Activated CD4-positive, alpha-beta T cell treated with anti-CD3 and anti-CD28 coated beads, Interleukin-2, amount 10 ng/mL, durations not matched to agents 24 days and 14 days (primary cell): ENCODE measurements around the gene CTXN2. TPM values are rescaled to one million over a fixed set of nuclear protein-coding genes. Genes with fewer than 3 reads are reported as not detected.

Experiments
- DNase-seq: peaks from one replicate; pipeline ENCODE4 v3.0.0; 2022
- H3K27ac Mint-ChIP-seq: one replicate; pipeline ENCODE4 v1.8.0; 2022; ENCODE audit warnings: mild to moderate bottlenecking, mixed read lengths
- H3K27me3 Mint-ChIP-seq: one replicate; pipeline ENCODE4 v1.8.0; 2022; ENCODE audit warnings: mixed read lengths
- H3K36me3 Mint-ChIP-seq: one replicate; pipeline ENCODE4 v1.8.0; 2022; ENCODE audit warnings: low read depth, mild to moderate bottlenecking, mixed read lengths
- H3K4me1 Mint-ChIP-seq: one replicate; pipeline ENCODE4 v1.8.0; 2021; ENCODE audit warnings: mixed read lengths
- H3K4me3 Mint-ChIP-seq: one replicate; pipeline ENCODE4 v1.8.0; 2022; ENCODE audit warnings: mild to moderate bottlenecking, moderate library complexity, mixed read lengths
- H3K9me3 Mint-ChIP-seq: one replicate; pipeline ENCODE4 v1.8.0; 2021; ENCODE audit warnings: mixed read lengths
- intact Hi-C: fragments of 100-400 bp; cut with micrococcal nuclease; formaldehyde crosslinking; loops from one replicate; pipeline ENCODE4 v1.15.1; 2023
- total RNA-seq: library from RNA; stranded (reverse); gene quantifications from 2 replicates; pipeline ENCODE4 v1.2.3, GENCODE V29; 2022

The CTXN2 gene
- total RNA-seq, 1 donor from 2014 or later, result 0.07 TPM

DNA sequence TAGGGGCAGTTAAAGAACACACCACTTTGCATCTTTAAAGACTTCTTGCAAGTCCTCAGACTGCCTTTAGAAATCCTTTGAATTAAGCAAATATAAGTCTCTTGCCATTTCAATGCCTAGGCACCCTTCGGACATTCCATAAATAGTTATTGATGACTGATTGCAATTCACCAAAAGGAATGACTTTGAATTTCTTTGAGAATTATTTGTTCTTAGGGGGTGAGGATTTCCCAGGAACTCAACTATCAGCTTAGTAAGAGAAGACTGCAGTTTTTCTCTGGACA, 12.9 kb upstream of the CTXN2 start:
- Mint-ChIP-seq H3K4me3 (peak overlapping the region; percentile 87), H3K27me3 (peaks cover 25% of the 10 kb centered on the region), H3K27ac (no peak overlapping the region), H3K9me3 (peaks cover 9% of the 10 kb centered on the region), H3K36me3 (peaks cover 11% of the 10 kb centered on the region), H3K4me1 (peaks cover 19% of the 10 kb centered on the region)
- DNase-seq, result no peak
- intact Hi-C loops, result loop anchor here (5.0 kb wide), 1 partner anchor 154 kb away; the partner anchor contains the start of gene DUT

DNA sequence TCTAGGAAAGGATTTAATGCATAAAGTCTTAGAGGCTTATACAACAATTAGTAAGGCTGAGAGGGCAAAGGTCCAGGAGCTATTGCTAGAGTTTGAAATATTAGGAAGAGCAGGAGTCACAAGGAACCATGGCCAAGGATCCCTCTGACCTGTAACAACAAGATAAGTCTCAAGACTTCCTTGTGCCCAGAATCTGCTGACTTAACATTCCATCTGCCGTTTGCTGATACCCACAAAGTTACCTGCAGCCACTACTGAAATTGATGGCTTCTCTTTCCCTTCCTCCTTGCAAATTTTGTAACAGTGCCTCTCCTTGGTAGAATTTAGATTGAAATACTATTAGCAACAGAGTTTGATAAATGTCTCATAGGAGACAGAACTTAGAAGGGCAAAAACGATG, 8.7 kb upstream of the CTXN2 start:
- Mint-ChIP-seq H3K4me3 (no peak overlapping the region), H3K4me1 (no peaks in the 10 kb centered on the region), H3K9me3 (no peaks in the 10 kb centered on the region), H3K36me3 (no peaks in the 10 kb centered on the region), H3K27me3 (peaks cover 36% of the 10 kb centered on the region), H3K27ac (no peak overlapping the region)
- no peak for DNase-seq
- intact Hi-C loops, result no loop called here

DNA sequence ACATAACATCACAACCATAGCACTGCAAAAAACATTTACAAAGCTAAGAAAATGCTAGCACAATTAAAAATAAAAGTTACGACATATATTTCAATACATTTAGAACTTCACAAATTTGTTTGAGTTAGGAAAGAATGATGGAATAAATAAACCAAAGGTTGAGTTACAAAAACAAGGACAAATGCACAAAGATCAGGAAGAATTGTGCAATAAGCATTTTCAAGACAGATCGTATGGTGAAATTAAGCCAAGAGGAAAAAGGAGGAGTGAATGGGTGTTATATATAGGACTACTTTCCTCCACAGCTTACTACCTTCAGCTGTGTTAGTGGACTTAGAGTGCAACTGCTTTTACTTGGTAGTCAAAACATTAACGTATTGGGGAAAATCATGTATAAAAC, 5.9 kb upstream of the CTXN2 start:
- intact Hi-C loops, result no loop called here
- DNase-seq, result no peak
- peaks cover 30% of the 10 kb centered on the region for H3K27me3 Mint-ChIP-seq
- no peaks in the 10 kb centered on the region for H3K36me3 Mint-ChIP-seq
- no peak overlapping the region for H3K27ac Mint-ChIP-seq
- H3K9me3 Mint-ChIP-seq, result no peaks in the 10 kb centered on the region
- no peak overlapping the region for H3K4me3 Mint-ChIP-seq
- no peaks in the 10 kb centered on the region for H3K4me1 Mint-ChIP-seq

DNA sequence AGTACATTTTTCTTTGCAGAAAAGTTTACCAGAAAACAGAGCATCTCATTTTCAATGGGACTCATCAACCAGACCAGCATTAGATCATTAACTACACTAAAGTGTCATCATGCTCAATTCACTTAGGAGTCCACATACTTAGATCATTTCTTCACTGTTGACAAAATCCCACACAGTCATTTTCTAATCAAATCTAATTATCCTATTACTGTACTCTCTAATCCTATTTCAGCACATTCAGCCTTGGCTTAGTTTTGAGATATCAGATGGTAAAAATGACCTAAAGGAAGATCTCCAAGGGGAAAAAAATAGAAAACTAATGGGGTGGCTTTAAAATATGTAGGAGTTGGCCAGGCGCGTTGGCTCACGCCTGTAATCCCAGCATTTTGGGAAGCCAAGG, 5.2 kb upstream of the CTXN2 start:
- H3K36me3 Mint-ChIP-seq, result no peaks in the 10 kb centered on the region
- no peaks in the 10 kb centered on the region for H3K4me1 Mint-ChIP-seq
- H3K4me3 Mint-ChIP-seq, result no peak overlapping the region
- peaks cover 26% of the 10 kb centered on the region for H3K27me3 Mint-ChIP-seq
- no peaks in the 10 kb centered on the region for H3K9me3 Mint-ChIP-seq
- no peak for DNase-seq
- intact Hi-C loops, result no loop called here
- H3K27ac Mint-ChIP-seq, result no peak overlapping the region

DNA sequence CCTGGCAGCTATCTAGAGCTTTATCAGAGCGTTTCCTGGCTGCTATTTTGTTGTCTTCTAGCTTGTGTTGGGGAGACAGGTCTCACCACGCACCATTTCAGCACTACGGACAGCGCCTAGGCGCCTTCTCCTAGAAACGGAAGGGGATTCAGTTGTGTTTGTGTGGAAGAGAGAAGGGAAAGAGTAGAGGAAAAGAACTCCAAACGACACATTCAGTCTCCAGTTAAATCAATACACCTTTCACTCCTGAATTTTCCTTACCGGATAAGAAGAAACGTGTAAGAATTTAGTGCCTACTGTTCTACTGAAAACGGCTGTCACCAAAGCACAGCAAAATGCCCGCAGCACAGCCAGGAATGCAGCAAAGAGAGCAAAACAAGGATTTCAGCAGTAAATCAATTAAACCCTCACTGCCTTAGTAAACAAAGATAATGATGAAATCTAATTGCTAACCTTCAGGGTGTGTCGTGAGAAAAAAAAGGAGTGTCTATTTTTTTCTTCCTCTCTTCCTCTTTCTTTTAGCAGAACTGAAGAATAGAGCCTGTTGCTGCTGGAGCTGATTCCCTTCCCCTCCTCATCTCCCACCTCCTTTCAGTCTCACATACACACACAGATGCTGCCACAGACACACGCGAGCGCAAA, 412 bp upstream of the CTXN2 start:
- Mint-ChIP-seq H3K4me1 (no peaks in the 10 kb centered on the region), H3K27ac (no peak overlapping the region), H3K9me3 (no peaks in the 10 kb centered on the region), H3K36me3 (no peaks in the 10 kb centered on the region), H3K27me3 (peaks cover 30% of the 10 kb centered on the region), H3K4me3 (peak overlapping the region; percentile 10)
- intact Hi-C loops, result no loop called here
- DNase-seq, result peak; percentile 89

DNA sequence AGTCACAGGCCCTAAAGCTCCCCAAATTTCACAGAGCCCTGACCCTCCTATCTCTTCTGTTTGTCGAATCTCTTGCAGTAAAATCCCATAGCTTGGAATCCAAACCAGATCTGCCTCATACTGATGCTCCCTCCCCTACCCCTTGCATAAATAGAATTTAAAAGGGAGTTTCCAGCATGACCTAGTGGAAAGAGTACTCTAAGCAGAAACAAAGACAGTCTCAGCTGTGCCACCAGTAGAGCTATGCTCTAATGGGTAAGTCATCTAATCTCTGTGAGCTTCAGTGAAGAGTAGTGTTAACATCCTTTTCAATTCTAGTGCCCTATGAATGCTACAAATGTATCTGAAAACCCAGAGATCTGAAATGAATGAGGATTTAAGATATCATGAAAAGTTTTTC, 10.6 kb downstream of the CTXN2 start:
- no peak overlapping the region for H3K27ac Mint-ChIP-seq
- no peaks in the 10 kb centered on the region for H3K36me3 Mint-ChIP-seq
- intact Hi-C loops, result no loop called here
- no peak for DNase-seq
- H3K4me1 Mint-ChIP-seq, result no peaks in the 10 kb centered on the region
- no peaks in the 10 kb centered on the region for H3K9me3 Mint-ChIP-seq
- H3K4me3 Mint-ChIP-seq, result no peak overlapping the region
- peaks cover 10% of the 10 kb centered on the region for H3K27me3 Mint-ChIP-seq

DNA sequence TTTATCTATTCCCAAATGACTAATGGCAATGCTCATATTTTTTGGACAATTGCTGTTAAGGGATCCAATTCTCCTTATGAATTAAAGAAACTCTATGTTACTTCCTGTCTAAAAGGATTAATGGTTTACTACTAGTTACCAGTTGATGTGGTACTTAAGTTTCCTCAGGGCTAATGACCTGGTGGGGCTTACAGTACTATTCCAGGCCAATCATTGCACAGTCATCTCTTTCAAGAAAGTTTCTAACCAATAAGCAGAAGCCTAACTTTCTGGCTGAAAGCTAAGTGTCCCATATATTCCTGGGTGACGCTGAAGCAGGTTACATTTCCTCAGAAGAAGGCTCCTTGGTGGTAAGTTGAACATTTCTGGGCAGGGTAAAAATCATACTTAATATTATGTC, 14.5 kb downstream of the CTXN2 start, which contains the start of gene SLC12A1:
TSS of gene SLC12A1 (plus strand) at position 322 of the 400 bp plus-strand sequence. CDS start 1,418 bp downstream, outside the sequence.
- intact Hi-C loops, result no loop called here
- Mint-ChIP-seq H3K36me3 (no peaks in the 10 kb centered on the region), H3K4me1 (no peaks in the 10 kb centered on the region), H3K27me3 (peaks cover 13% of the 10 kb centered on the region), H3K27ac (no peak within 1 kb of the TSS), H3K9me3 (no peaks in the 10 kb centered on the region), H3K4me3 (no peak within 1 kb of the TSS)
- no peak for DNase-seq

DNA sequence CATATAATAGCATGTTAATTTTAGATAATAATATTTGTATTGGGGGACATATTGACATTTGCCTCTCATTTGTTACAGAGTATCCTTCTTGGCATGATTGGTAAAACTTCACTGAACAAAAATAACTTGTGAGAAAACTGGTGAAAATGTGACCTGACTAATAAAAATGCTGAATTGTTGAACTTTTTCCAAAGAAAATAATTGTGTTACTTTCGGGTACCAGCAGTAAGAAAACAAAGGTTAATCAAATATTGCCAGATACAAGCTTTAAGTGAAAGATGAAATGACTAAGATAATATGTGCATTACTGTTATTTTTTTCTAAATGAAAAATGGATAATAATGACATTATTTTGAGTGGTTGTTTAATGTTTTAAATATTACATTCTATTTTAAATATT, 29.8 kb downstream of the CTXN2 start:
- Mint-ChIP-seq H3K27me3 (peaks cover 21% of the 10 kb centered on the region), H3K27ac (no peak overlapping the region), H3K36me3 (no peaks in the 10 kb centered on the region), H3K4me3 (no peak overlapping the region), H3K9me3 (no peaks in the 10 kb centered on the region), H3K4me1 (no peaks in the 10 kb centered on the region)
- DNase-seq, result no peak
- intact Hi-C loops, result no loop called here

DNA sequence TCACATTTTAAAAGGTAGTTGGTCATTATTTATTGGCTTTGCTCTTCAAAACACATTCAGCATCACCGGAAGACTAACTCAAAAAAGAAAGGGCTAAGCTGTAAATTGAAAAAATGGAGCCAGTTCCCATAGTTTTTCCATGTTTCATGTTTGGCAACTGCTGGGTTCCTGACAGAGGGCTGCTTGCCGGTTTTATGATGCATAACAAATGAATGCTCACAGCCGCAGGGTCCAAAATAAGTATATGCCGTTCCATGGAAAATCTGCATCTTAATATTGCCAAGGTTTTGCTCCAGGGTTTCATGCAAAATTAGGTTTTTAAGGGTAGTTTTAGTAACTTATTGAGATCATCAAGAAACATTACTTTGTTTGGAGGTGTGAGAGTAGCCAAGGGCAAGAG, 30.4 kb downstream of the CTXN2 start:
- Mint-ChIP-seq H3K4me1 (no peaks in the 10 kb centered on the region), H3K27ac (no peak overlapping the region), H3K36me3 (no peaks in the 10 kb centered on the region), H3K4me3 (no peak overlapping the region), H3K27me3 (peaks cover 21% of the 10 kb centered on the region), H3K9me3 (no peaks in the 10 kb centered on the region)
- DNase-seq, result no peak
- intact Hi-C loops, result no loop called here

DNA sequence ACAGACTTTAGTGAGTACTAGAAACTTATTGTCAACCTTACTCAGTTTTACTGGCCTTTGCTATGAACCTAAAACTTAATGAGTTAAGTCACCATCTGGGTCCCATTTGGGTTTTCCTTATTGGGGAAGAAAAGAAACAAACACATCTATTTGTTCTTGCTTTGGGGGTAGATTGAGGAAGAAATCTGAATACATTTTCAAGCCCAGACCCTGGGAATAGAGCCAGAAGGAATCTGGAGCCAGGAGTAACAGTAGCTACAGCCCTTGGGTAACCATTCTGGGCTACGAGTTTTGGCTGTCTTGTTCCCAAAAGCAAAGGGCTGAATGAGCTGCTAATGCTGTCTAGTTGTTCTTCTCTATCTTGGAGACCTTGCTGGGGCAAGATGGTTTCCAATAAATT, 31.2 kb downstream of the CTXN2 start:
- no peak for DNase-seq
- intact Hi-C loops, result no loop called here
- H3K4me1 Mint-ChIP-seq, result no peaks in the 10 kb centered on the region

DNA sequence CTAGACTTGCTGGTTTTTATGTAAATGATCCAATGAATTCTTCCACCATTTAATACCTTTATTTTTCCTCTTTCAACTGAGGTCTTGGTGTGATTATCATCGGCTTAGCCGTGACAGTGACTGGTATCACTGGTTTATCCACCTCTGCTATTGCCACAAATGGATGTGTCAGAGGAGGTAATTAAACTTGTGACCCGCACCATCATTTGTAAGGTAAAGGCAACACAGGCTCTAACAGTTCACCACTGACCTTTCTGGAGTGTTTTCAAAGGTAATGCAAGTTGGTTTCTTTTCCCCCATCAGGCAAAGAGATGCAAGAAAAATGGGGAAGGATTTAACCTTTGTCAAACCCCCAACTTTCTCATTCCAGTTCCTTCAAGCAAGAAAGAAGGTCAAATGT, 34.3 kb downstream of the CTXN2 start:
- DNase-seq, result no peak
- no peaks in the 10 kb centered on the region for H3K4me1 Mint-ChIP-seq
- no peaks in the 10 kb centered on the region for H3K36me3 Mint-ChIP-seq
- H3K27ac Mint-ChIP-seq, result no peak overlapping the region
- no peak overlapping the region for H3K4me3 Mint-ChIP-seq
- intact Hi-C loops, result no loop called here
- no peaks in the 10 kb centered on the region for H3K9me3 Mint-ChIP-seq
- H3K27me3 Mint-ChIP-seq, result peaks cover 16% of the 10 kb centered on the region

More for the DNA sequence above, 31.2 kb downstream of the CTXN2 start:
- Mint-ChIP-seq H3K36me3 (no peaks in the 10 kb centered on the region), H3K27me3 (peaks cover 19% of the 10 kb centered on the region), H3K9me3 (no peaks in the 10 kb centered on the region), H3K4me3 (no peak overlapping the region), H3K27ac (no peak overlapping the region)

DNA sequence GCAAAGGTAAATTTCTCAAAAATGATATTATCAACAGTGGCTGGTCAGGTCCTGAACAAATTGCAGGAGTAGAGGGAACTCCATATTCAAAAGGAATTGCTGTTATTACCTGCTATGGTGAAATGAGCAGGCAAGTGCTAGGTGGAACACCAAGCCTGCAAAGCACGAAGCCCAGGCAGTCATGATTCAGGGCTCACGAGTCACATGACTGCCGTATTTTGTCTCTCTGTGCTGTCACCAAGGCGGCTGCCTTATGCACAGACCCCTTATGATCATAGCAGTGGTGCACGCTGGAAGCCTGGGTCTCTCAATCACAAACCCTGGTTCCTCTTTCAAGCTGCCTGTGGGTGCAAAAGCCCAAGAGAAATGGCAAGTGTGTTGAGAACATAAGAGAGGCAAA, 39.0 kb downstream of the CTXN2 start:
- Mint-ChIP-seq H3K4me1 (no peaks in the 10 kb centered on the region), H3K36me3 (no peaks in the 10 kb centered on the region), H3K4me3 (no peak overlapping the region), H3K9me3 (no peaks in the 10 kb centered on the region), H3K27ac (no peak overlapping the region), H3K27me3 (peaks cover 4% of the 10 kb centered on the region)
- no peak for DNase-seq
- intact Hi-C loops, result no loop called here

DNA sequence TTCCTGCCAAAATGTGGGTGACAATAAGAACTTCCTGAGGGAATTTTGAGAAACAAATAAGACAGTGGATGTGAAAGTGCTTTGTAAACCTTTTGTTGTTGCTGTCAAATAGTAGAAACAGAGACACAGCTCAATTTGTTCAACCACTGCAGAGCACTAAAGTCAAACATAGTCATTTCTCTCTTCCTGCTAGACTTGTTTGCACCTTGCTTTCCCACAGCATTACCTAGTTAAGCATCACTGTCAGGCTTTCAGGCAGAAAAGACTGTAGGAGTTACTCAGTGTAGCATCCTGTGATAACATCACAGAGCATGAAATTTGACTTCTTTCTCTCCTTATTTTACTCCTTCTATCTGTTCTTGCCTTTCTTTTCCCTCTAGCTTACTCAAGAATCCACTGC, 41.8 kb downstream of the CTXN2 start:
- H3K27me3 Mint-ChIP-seq, result peaks cover 8% of the 10 kb centered on the region
- no peaks in the 10 kb centered on the region for H3K36me3 Mint-ChIP-seq
- H3K4me3 Mint-ChIP-seq, result no peak overlapping the region
- intact Hi-C loops, result no loop called here
- DNase-seq, result no peak
- no peaks in the 10 kb centered on the region for H3K9me3 Mint-ChIP-seq
- H3K27ac Mint-ChIP-seq, result no peak overlapping the region
- no peaks in the 10 kb centered on the region for H3K4me1 Mint-ChIP-seq

DNA sequence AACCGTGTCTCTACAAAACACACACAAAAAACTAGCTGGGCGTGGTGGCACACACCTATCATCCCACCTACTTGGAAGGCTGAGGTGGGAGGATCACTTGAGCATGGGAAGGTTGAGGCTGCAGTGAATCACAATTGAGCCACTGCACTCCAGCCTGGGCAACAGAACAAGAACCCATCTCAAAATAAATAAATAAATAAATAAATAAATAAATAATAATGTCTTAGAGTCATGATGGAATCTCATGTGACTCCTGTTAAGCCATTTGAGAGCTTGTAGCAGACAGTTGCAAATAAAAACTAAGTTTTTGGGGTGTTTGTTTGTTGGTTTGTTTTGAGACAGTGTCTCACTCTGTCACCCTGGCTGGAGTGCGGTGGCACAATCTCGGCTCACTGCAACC, 47.9 kb downstream of the CTXN2 start:
- H3K9me3 Mint-ChIP-seq, result no peaks in the 10 kb centered on the region
- no peak overlapping the region for H3K4me3 Mint-ChIP-seq
- no peaks in the 10 kb centered on the region for H3K36me3 Mint-ChIP-seq

DNA sequence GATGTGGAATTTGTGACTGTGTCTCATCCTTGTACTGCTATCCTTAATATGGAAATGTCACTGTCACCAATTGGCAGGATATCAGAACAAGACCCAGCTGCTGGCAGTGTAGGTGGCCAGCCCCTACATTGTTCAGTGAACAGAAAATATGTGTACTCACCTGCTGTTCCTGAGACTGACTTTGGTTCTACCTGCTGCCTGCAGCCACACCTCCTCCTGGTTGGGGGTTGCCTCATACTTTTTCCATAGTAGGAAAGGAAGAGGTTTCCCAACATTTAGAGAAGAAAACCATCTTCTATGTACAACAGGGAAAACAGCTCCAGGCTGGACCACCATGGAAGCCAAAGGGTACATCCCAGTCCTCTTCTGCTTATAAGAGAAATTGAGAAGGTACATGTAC, 50.5 kb downstream of the CTXN2 start:
- Mint-ChIP-seq H3K27ac (no peak overlapping the region), H3K4me1 (no peaks in the 10 kb centered on the region), H3K4me3 (no peak overlapping the region), H3K36me3 (no peaks in the 10 kb centered on the region), H3K9me3 (no peaks in the 10 kb centered on the region), H3K27me3 (peaks cover 2% of the 10 kb centered on the region)
- intact Hi-C loops, result no loop called here
- no peak for DNase-seq

More for the DNA sequence above, 47.9 kb downstream of the CTXN2 start:
- peaks cover 5% of the 10 kb centered on the region for H3K27me3 Mint-ChIP-seq
- H3K4me1 Mint-ChIP-seq, result no peaks in the 10 kb centered on the region
- no peak for DNase-seq
- H3K27ac Mint-ChIP-seq, result no peak overlapping the region
- intact Hi-C loops, result no loop called here
